HepG2 (cell line): ENCODE measurements around the gene CLDN7. TPM values are rescaled to one million over a fixed set of nuclear protein-coding genes. Genes with fewer than 3 reads are reported as not detected.
A peak's percentile ranks its signal among the peaks of the same experiment; 100 is the strongest.

Experiments used
- DRAP1 ChIP-seq: IDR thresholded peaks from 2 replicates; pipeline ENCODE4 v1.6.1; 2016; ENCODE audit warnings: missing genetic modification reagents, missing compliant biosample characterization
- ETV5 ChIP-seq: IDR thresholded peaks from 2 replicates; pipeline ENCODE4 v1.6.1; 2018; ENCODE audit warnings: missing biosample characterization, missing genetic modification reagents, inconsistent platforms, borderline replicate concordance
- KLF6 ChIP-seq: IDR thresholded peaks from 2 replicates; pipeline ENCODE4 v1.8.0; 2016; ENCODE audit warnings: missing biosample characterization, missing genetic modification reagents
- PHF21A ChIP-seq: sonication (generic); formaldehyde crosslinking; IDR thresholded peaks from 2 replicates; pipeline ENCODE4 v1.5.0; 2020; ENCODE audit warnings: mild to moderate bottlenecking, missing genetic modification reagents
- POGK ChIP-seq: sonication (generic); formaldehyde crosslinking; conservative IDR thresholded peaks from 2 replicates; pipeline ENCODE4 v1.8.0; 2022; ENCODE audit warnings: mild to moderate bottlenecking, moderate library complexity, missing genetic modification reagents
- POLR2AphosphoS5 ChIP-seq: IDR thresholded peaks from 2 replicates; pipeline ENCODE4 v1.6.1; 2012; ENCODE audit warnings: low read depth, low read length
- POLR2G ChIP-seq: fragments of 200-400 bp; formaldehyde crosslinking; IDR thresholded peaks from 2 replicates; pipeline ENCODE4 v1.6.1; 2018; ENCODE audit warnings: mild to moderate bottlenecking, low read depth, low read length, moderate library complexity
- SIN3B ChIP-seq: fragments of 150-350 bp; IDR thresholded peaks from 2 replicates; pipeline ENCODE4 v1.6.1; 2014; ENCODE audit warnings: low read length
- TFAP4 ChIP-seq: sonication (generic); IDR thresholded peaks from 2 replicates; pipeline ENCODE4 v1.6.1; 2016; ENCODE audit warnings: low read depth, borderline replicate concordance
- THAP9 ChIP-seq: sonication (generic); formaldehyde crosslinking; IDR thresholded peaks from 2 replicates; pipeline ENCODE4; 2020; ENCODE audit warnings: missing genetic modification reagents, mild to moderate bottlenecking, borderline replicate concordance
- WIZ ChIP-seq: sonication (generic); formaldehyde crosslinking; IDR thresholded peaks from 2 replicates; pipeline ENCODE4 v1.5.1; 2020; ENCODE audit warnings: mild to moderate bottlenecking, missing genetic modification reagents
- ZBTB43 ChIP-seq: sonication (generic); formaldehyde crosslinking; conservative IDR thresholded peaks from 2 replicates; pipeline ENCODE4 v1.4.0; 2020; ENCODE audit warnings: missing genetic modification reagents
- ZBTB44 ChIP-seq: sonication (generic); formaldehyde crosslinking; IDR thresholded peaks from 2 replicates; pipeline ENCODE4 v1.4.0; 2020; ENCODE audit warnings: missing genetic modification reagents
- ZNF207 ChIP-seq: fragments of 450-650 bp; IDR thresholded peaks from 2 replicates; pipeline ENCODE4 v1.6.1; 2016; ENCODE audit warnings: antibody characterized with exemption, borderline replicate concordance
- ZNF33B ChIP-seq: sonication (generic); formaldehyde crosslinking; IDR thresholded peaks from 2 replicates; pipeline ENCODE4 v1.5.1; 2020; ENCODE audit warnings: mild to moderate bottlenecking, missing genetic modification reagents
- ZNF776 ChIP-seq: sonication (generic); formaldehyde crosslinking; IDR thresholded peaks from 2 replicates; pipeline ENCODE4 v1.4.0; 2020; ENCODE audit warnings: mild to moderate bottlenecking, missing genetic modification reagents
- ZSCAN22 ChIP-seq: sonication (generic); formaldehyde crosslinking; IDR thresholded peaks from 2 replicates; pipeline ENCODE4 v1.4.0; 2020; ENCODE audit warnings: mild to moderate bottlenecking, missing genetic modification reagents
- ZSCAN31 ChIP-seq: sonication (generic); formaldehyde crosslinking; IDR thresholded peaks from 2 replicates; pipeline ENCODE4 v1.5.0; 2020; ENCODE audit warnings: low read depth, mild to moderate bottlenecking, missing genetic modification reagents
- ZZZ3 ChIP-seq: sonication (generic); formaldehyde crosslinking; IDR thresholded peaks from 2 replicates; pipeline ENCODE4 v1.4.0; 2020; ENCODE audit warnings: missing genetic modification reagents, mild to moderate bottlenecking, borderline replicate concordance
- polyA plus RNA-seq, 8 experiments: library from polyadenylated mRNA; depleted of rRNA in 3 of 8; stranded (reverse) in 7 of 8; unstranded in 1 of 8; fragments of >200 nt; fragmentation: Illumina TruSeq in 4 of 8; extraction: Trizol in 4 of 8; gene quantifications; 2 replicates each; pipeline versions ENCODE4 v1.2.1 to v1.2.3, GENCODE V29; 2011 to 2016; ENCODE audit warnings: low read depth in 4 of 8, missing spikeins in 1 of 8, mixed read lengths in 1 of 8; ENCODE audit not compliant: insufficient read depth in 1 of 8
- total RNA-seq, 5 experiments: library from RNA; depleted of rRNA; stranded (reverse); fragments of >200 nt; fragmentation: Illumina TruSeq; extraction: Trizol; gene quantifications; 2 replicates each; pipeline ENCODE4 v1.2.3, GENCODE V29; 2016; ENCODE audit warnings: low read depth in 1 of 5

Gene CLDN7
- total and polyA plus RNA-seq, 2 of the 13 experiments (the other 11 are each of a cell fraction or from before 2014, with no cell fraction given): not detected

- TF ChIP-seq ZBTB43 (CRISPR knock-in tag) (no peak), POLR2G (peak; percentile 58), ZBTB44 (no peak), KLF6 (CRISPR knock-in tag) (peak; percentile 21; the same call in 1 of the 2 replicates), WIZ (CRISPR knock-in tag) (0 out of 2 replicates have a peak, but pooled peaks have one; percentile 37), SIN3B (peak; percentile 90), ZSCAN22 (CRISPR knock-in tag) (no peak), PHF21A (CRISPR knock-in tag) (0 out of 2 replicates have a peak, but pooled peaks have one; percentile 7), ZZZ3 (CRISPR knock-in tag) (no peak), THAP9 (peak; percentile 98), ZNF776 (CRISPR knock-in tag) (no peak), ETV5 (peak; percentile 49; the same call in 1 of the 2 replicates), POLR2AphosphoS5 (peak; percentile 57), ZSCAN31 (CRISPR knock-in tag) (0 out of 2 replicates have a peak, but pooled peaks have one; percentile 23), ZNF207 (no peak), ZNF33B (CRISPR knock-in tag) (0 out of 2 replicates have a peak, but pooled peaks have one; percentile 11), POGK (CRISPR knock-in tag) (0 out of 2 replicates have a peak, but pooled peaks have one; percentile 14), TFAP4 (0 out of 2 replicates have a peak, but pooled peaks have one; percentile 29), DRAP1 (CRISPR knock-in tag) (peak; percentile 76)
These were observed 10.6 kb downstream of the CLDN7 start, which contains the start of gene CTDNEP1 (continued) for GRCh38 chr17:7251661-7252175.
